IMR-90 (cell line): ENCODE measurements around the gene ATP6V0A4. TPM values are rescaled to one million over a fixed set of nuclear protein-coding genes. Genes with fewer than 3 reads are reported as not detected.

ENCODE experiments used
- ATAC-seq: fragments of 200-7000 bp; cut with Tn5 transposase; 2 replicates; pipeline ENCODE4 v1.9.1; 2020; ENCODE audit warnings: low read depth, mild to moderate bottlenecking, moderate library complexity
- BruUV-seq: library from RNA; stranded (reverse); fragments of 400-500 nt; replicated peaks from 2 replicates; lab custom pipeline; 2021; lab: Mats Ljungman, UMichigan
- CTCF ChIA-PET: fragments of 300-600 bp; formaldehyde crosslinking; extraction: SDS; loops from one replicate; lab custom pipeline; 2021; ENCODE audit warnings: antibody characterized with exemption; lab: Yijun Ruan, JAX
- POLR2A ChIA-PET: fragments of 300-600 bp; sonication (Branson Sonifier 250); formaldehyde crosslinking; loops from one replicate; lab custom pipeline; 2022; ENCODE audit warnings: antibody characterized with exemption; ENCODE audit not compliant: unreplicated experiment; lab: Charles Lee
- DNase-seq: peaks from one replicate; pipeline ENCODE4 v3.0.0; 2013
- H2AFZ ChIP-seq: replicated peaks from 2 replicates; pipeline ENCODE3; 2013; ENCODE audit warnings: low read length, mild to moderate bottlenecking; ENCODE audit not compliant: poor library complexity
- H2AK5ac ChIP-seq: 2 replicates; pipeline ENCODE4 v1.6.1; 2013; ENCODE audit warnings: low read depth, low read length, inconsistent platforms
- H2AK9ac ChIP-seq: replicated peaks from 2 replicates; pipeline ENCODE3; 2013; ENCODE audit warnings: mild to moderate bottlenecking, low read depth, low read length, moderate library complexity; ENCODE audit not compliant: poor library complexity
- H2BK120ac ChIP-seq: 2 replicates; pipeline ENCODE4 v1.6.1; 2013; ENCODE audit warnings: low read depth, low read length, inconsistent platforms
- H2BK15ac ChIP-seq: 3 replicates; pipeline ENCODE4 v1.6.1; 2013; ENCODE audit warnings: low read depth, low read length, inconsistent platforms
- H2BK20ac ChIP-seq: 2 replicates; pipeline ENCODE4 v1.6.1; 2013; ENCODE audit warnings: low read depth, mild to moderate bottlenecking, inconsistent platforms, low read length, moderate library complexity
- H2BK5ac ChIP-seq: 2 replicates; pipeline ENCODE4 v1.6.1; 2013; ENCODE audit warnings: mild to moderate bottlenecking, low read depth, low read length, inconsistent platforms; ENCODE audit not compliant: poor library complexity, severe bottlenecking
- H3K14ac ChIP-seq: replicated peaks from 2 replicates; pipeline ENCODE4 v1.6.1; 2013; ENCODE audit warnings: low read depth, low read length, inconsistent platforms
- H3K18ac ChIP-seq: 2 replicates; pipeline ENCODE4 v1.6.1; 2013; ENCODE audit warnings: low read depth, low read length, control low read depth
- H3K23ac ChIP-seq: 2 replicates; pipeline ENCODE4 v1.6.1; 2013; ENCODE audit warnings: low read depth, low read length, inconsistent platforms
- H3K27ac ChIP-seq: 2 replicates; pipeline ENCODE4 v1.5.1; 2013; ENCODE audit warnings: mild to moderate bottlenecking, control low read depth, low read length; ENCODE audit not compliant: insufficient read depth
- H3K27me3 ChIP-seq: 2 replicates; pipeline ENCODE4 v1.6.1; 2013; ENCODE audit warnings: low read length; ENCODE audit not compliant: control insufficient read depth, insufficient read depth
- H3K36me3 ChIP-seq: 2 replicates; pipeline ENCODE4 v1.6.1; 2013; ENCODE audit warnings: low read length, mixed read lengths; ENCODE audit not compliant: control insufficient read depth, insufficient read depth
- H3K4ac ChIP-seq: 2 replicates; pipeline ENCODE4 v1.6.1; 2013; ENCODE audit warnings: low read depth, low read length, inconsistent platforms
- H3K4me1 ChIP-seq: 2 replicates; pipeline ENCODE4 v1.6.1; 2013; ENCODE audit warnings: low read length, mixed read lengths; ENCODE audit not compliant: control insufficient read depth, insufficient read depth
- H3K4me2 ChIP-seq: 2 replicates; pipeline ENCODE4 v1.6.1; 2013; ENCODE audit warnings: low read depth, mild to moderate bottlenecking, control low read depth, low read length, moderate library complexity
- H3K4me3 ChIP-seq: 2 replicates; pipeline ENCODE4 v1.5.1; 2013; ENCODE audit warnings: low read depth, mild to moderate bottlenecking, control low read depth, low read length, moderate library complexity; ENCODE audit not compliant: insufficient read depth
- H3K56ac ChIP-seq: 2 replicates; pipeline ENCODE4 v1.6.1; 2013; ENCODE audit warnings: low read length, inconsistent platforms; ENCODE audit not compliant: insufficient read depth; ENCODE audit errors: extremely low read depth
- H3K79me1 ChIP-seq, 2 experiments: 2 replicates each; pipeline ENCODE4 v1.6.1; 2013; ENCODE audit warnings: low read length in 2 of 2, inconsistent platforms in 1 of 2, low read depth in 1 of 2
- H3K9ac ChIP-seq: 2 replicates; pipeline ENCODE4 v1.6.1; 2013; ENCODE audit warnings: low read depth, low read length, control low read depth
- H3K9me1 ChIP-seq: 2 replicates; pipeline ENCODE4 v1.6.1; 2013; ENCODE audit warnings: low read length, inconsistent platforms; ENCODE audit not compliant: insufficient read depth
- H3K9me3 ChIP-seq: 2 replicates; pipeline ENCODE4 v1.6.1; 2013; ENCODE audit warnings: low read length; ENCODE audit not compliant: control insufficient read depth, insufficient read depth
- H4K20me1 ChIP-seq: 2 replicates; pipeline ENCODE4 v1.6.1; 2013; ENCODE audit warnings: low read length, inconsistent platforms; ENCODE audit not compliant: insufficient read depth
- H4K5ac ChIP-seq: 2 replicates; pipeline ENCODE4 v1.6.1; 2013; ENCODE audit warnings: mild to moderate bottlenecking, low read depth, low read length, control low read depth
- H4K8ac ChIP-seq, 2 experiments: 2 replicates each; pipeline ENCODE4 v1.6.1; 2013; ENCODE audit warnings: low read depth in 2 of 2, low read length in 2 of 2, control low read depth in 1 of 2, inconsistent platforms in 1 of 2
- H4K91ac ChIP-seq: 2 replicates; pipeline ENCODE4 v1.6.1; 2013; ENCODE audit warnings: low read depth, low read length, inconsistent platforms; ENCODE audit not compliant: insufficient read depth
- BHLHE40 ChIP-seq: fragments of 150-350 bp; IDR thresholded peaks from 2 replicates; pipeline ENCODE4 v1.6.1; 2016; ENCODE audit warnings: mild to moderate bottlenecking, low read depth, low read length
- CEBPB ChIP-seq: IDR thresholded peaks from 2 replicates; pipeline ENCODE4 v1.6.1; 2012; ENCODE audit warnings: low read depth, low read length, improper control_type of control experiment
- CHD1 ChIP-seq: IDR thresholded peaks from 2 replicates; pipeline ENCODE4 v1.6.1; 2012; ENCODE audit warnings: low read depth, low read length, improper control_type of control experiment
- CTCF ChIP-seq: conservative IDR thresholded peaks from 2 replicates; pipeline ENCODE4 v1.5.1; 2012; ENCODE audit warnings: mild to moderate bottlenecking, low read depth, low read length, improper control_type of control experiment
- ELK1 ChIP-seq: fragments of 150-350 bp; IDR thresholded peaks from 2 replicates; pipeline ENCODE4 v1.6.1; 2016; ENCODE audit warnings: low read depth, mild to moderate bottlenecking, low read length, moderate library complexity, borderline replicate concordance
- FOS ChIP-seq: fragments of 150-350 bp; IDR thresholded peaks from 2 replicates; pipeline ENCODE4 v1.6.1; 2016; ENCODE audit warnings: low read depth, low read length
- MAFK ChIP-seq: IDR thresholded peaks from 2 replicates; pipeline ENCODE4 v1.6.1; 2012; ENCODE audit warnings: low read depth, low read length, improper control_type of control experiment
- MAZ ChIP-seq: IDR thresholded peaks from 2 replicates; pipeline ENCODE4 v1.6.1; 2012; ENCODE audit warnings: low read depth, mild to moderate bottlenecking, low read length, improper control_type of control experiment, moderate library complexity, borderline replicate concordance
- MXI1 ChIP-seq: IDR thresholded peaks from 2 replicates; pipeline ENCODE4 v1.6.1; 2012; ENCODE audit warnings: low read depth, mild to moderate bottlenecking, low read length, moderate library complexity, borderline replicate concordance
- NFE2L2 ChIP-seq: fragments of 150-350 bp; IDR thresholded peaks from 2 replicates; pipeline ENCODE4 v1.6.1; 2016; ENCODE audit warnings: low read depth, mild to moderate bottlenecking, low read length
- POLR2A ChIP-seq: IDR thresholded peaks from 2 replicates; pipeline ENCODE4 v1.6.1; 2012; ENCODE audit warnings: mild to moderate bottlenecking, low read depth, low read length
- RAD21 ChIP-seq: IDR thresholded peaks from 2 replicates; pipeline ENCODE4 v1.6.1; 2012; ENCODE audit warnings: low read length, improper control_type of control experiment
- RCOR1 ChIP-seq: IDR thresholded peaks from 2 replicates; pipeline ENCODE4 v1.6.1; 2012; ENCODE audit warnings: mild to moderate bottlenecking, low read length, improper control_type of control experiment; ENCODE audit not compliant: insufficient replicate concordance
- RFX5 ChIP-seq: IDR thresholded peaks from 2 replicates; pipeline ENCODE4 v1.8.0; 2012; ENCODE audit warnings: low read depth, mild to moderate bottlenecking, low read length, moderate library complexity
- SMC3 ChIP-seq: fragments of 150-350 bp; IDR thresholded peaks from 2 replicates; pipeline ENCODE4 v1.6.1; 2016; ENCODE audit warnings: low read depth, mild to moderate bottlenecking, antibody characterized with exemption, low read length, moderate library complexity
- USF2 ChIP-seq: fragments of 150-350 bp; IDR thresholded peaks from 2 replicates; pipeline ENCODE4 v1.6.1; 2017; ENCODE audit warnings: mild to moderate bottlenecking, antibody characterized with exemption, low read length, low read depth
- WGBS, 2 experiments: methylation state at CpG; one replicate each; pipeline versions ENCODE4 v1.1.5 to v1.1.7; 2013; ENCODE audit warnings: missing lambda C conversion rate in 2 of 2; ENCODE audit not compliant: insufficient read length in 1 of 2; ENCODE audit errors: extremely low coverage in 2 of 2; 5-methylcytosine and 5-hydroxymethylcytosine counted together
- dilution Hi-C: fragments of 300-500 bp; cut with HindIII; formaldehyde crosslinking; loops from one replicate; pipeline ENCODE4 v1.14.3; 2018; ENCODE audit warnings: low sequenced_read_pairs; ENCODE audit not compliant: unreplicated experiment
- in situ Hi-C: fragments of 300-500 bp; cut with MboI; formaldehyde crosslinking; loops from 3 replicates; pipeline ENCODE4 v1.14.3; 2019; ENCODE audit warnings: low sequenced_read_pairs, inconsistent platforms, mixed read lengths
- intact Hi-C: fragments of 100-400 bp; cut with micrococcal nuclease; formaldehyde crosslinking; loops from 2 replicates; pipeline ENCODE4 v1.10.0; 2022
- polyA plus RNA-seq, 3 experiments: library from polyadenylated mRNA; depleted of rRNA; stranded (reverse); fragments of >200 nt; gene quantifications; 2 replicates each; pipeline ENCODE4 v1.2.3, GENCODE V29; 2012; ENCODE audit warnings: low replicate concordance in 1 of 3
- total RNA-seq: library from RNA; depleted of rRNA; stranded (reverse); fragments of >200 nt; gene quantifications from 2 replicates; pipeline ENCODE4 v1.2.3, GENCODE V29; 2012

Gene ATP6V0A4
- total and polyA plus RNA-seq, 2 of the 4 experiments (the other 2 are of a cell fraction), result 0.05 to 0.18 TPM

GRCh38 chr7:138781004-138781403, 17.0 kb downstream of the ATP6V0A4 start:
- H2AK5ac ChIP-seq, result no peak overlapping the region
- intact Hi-C loops, result no loop called here
- no peaks in the 10 kb centered on the region for H3K36me3 ChIP-seq
- TF ChIP-seq POLR2A (no peak), NFE2L2 (no peak), RCOR1 (no peak), RFX5 (no peak), CTCF (no peak), SMC3 (no peak), MAFK (no peak), CEBPB (no peak), RAD21 (no peak), USF2 (no peak), CHD1 (no peak), ELK1 (no peak), BHLHE40 (no peak), FOS (no peak), MAZ (no peak), MXI1 (no peak)
- H2AK9ac ChIP-seq, result no peak overlapping the region
- no peak overlapping the region for H2BK20ac ChIP-seq
- H3K18ac ChIP-seq, result no peak overlapping the region
- H3K4me3 ChIP-seq, result no peak overlapping the region
- CTCF ChIA-PET, result no interaction called here
- in situ Hi-C loops, result no loop called here
- ATAC-seq, result no peak
- H3K9ac ChIP-seq, result no peak overlapping the region
- H2BK120ac ChIP-seq, result no peak overlapping the region
- no peak overlapping the region for H4K91ac ChIP-seq
- H4K5ac ChIP-seq, result no peak overlapping the region
- H3K9me3 ChIP-seq, result no peaks in the 10 kb centered on the region
- no TSS peak for BruUV-seq
- H3K56ac ChIP-seq, result no peak overlapping the region
- no peak overlapping the region for H3K23ac ChIP-seq
- H3K4me2 ChIP-seq, result no peak overlapping the region
- no peaks in the 10 kb centered on the region; the same call in 1 of the 2 replicates for H3K27me3 ChIP-seq
- no peak overlapping the region for H2BK5ac ChIP-seq
- no peak overlapping the region for H3K4ac ChIP-seq
- no peaks in the 10 kb centered on the region for H3K79me1 ChIP-seq
- no peak overlapping the region for H4K8ac ChIP-seq
- no peak overlapping the region for H2AFZ ChIP-seq
- no CpG with 5 or more reads among the region's 2 CpGs for WGBS, 2 experiments
- H3K4me1 ChIP-seq, result no peaks in the 10 kb centered on the region
- no peak for DNase-seq
- POLR2A ChIA-PET, result no interaction called here
- no peaks in the 10 kb centered on the region for H4K20me1 ChIP-seq
- no peak overlapping the region for H3K27ac ChIP-seq
- no peaks in the 10 kb centered on the region for H3K9me1 ChIP-seq
- no peak overlapping the region for H2BK15ac ChIP-seq
- dilution Hi-C loops, result no loop called here
- H3K14ac ChIP-seq, result no peak overlapping the region
